HEK293T (cell line): ENCODE data around the gene PSMB3.

Experiments used
- ARNT ChIP-seq: fragments of 450-650 bp; IDR thresholded peaks from 2 replicates; pipeline ENCODE4 v1.6.1; 2017; ENCODE audit warnings: mild to moderate bottlenecking
- BHLHE40 ChIP-seq: fragments of 450-650 bp; IDR thresholded peaks from 2 replicates; pipeline ENCODE4 v1.6.1; 2016; ENCODE audit warnings: mild to moderate bottlenecking, moderate library complexity, borderline replicate concordance
- CTBP1 ChIP-seq: fragments of 450-650 bp; IDR thresholded peaks from 2 replicates; pipeline ENCODE4 v1.6.1; 2016; ENCODE audit warnings: borderline replicate concordance
- ZNF384 ChIP-seq: fragments of 450-650 bp; IDR thresholded peaks from 2 replicates; pipeline ENCODE4 v1.6.1; 2016

DNA sequence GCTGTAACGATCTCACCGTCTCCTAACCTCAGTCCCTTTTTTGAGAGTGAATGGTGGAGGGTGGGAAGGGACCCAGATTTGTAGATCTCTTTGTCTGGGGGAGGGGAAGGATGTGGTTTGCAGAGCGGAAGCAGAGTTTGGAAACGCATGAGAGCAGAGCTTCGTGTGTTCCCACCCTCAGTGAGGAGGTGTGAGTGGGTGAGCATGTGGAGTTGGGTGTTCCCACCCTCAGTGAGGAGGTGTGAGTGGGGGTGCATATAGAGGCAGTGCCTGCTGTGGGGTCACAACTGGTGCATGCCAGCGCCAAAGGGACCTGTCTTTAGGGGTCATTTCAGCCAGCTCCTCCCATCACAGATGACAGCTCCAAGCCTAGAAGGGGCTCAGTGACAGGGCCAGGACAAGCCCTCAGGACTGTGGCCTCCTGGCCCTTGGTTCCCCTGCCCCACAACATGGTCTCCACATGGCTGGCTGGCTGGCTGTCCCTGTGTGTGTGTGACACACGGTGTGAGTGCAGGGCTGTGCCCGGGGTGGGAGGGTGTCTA, 24.2 kb upstream of the PSMB3 start:
- TF ChIP-seq CTBP1 = no peak
- TF ChIP-seq BHLHE40 = no peak
- no peak for TF ChIP-seq ZNF384
- TF ChIP-seq ARNT = no peak
